Stimulated activated CD4-positive, alpha-beta T cell treated with anti-CD3 and anti-CD28 coated beads, Interleukin-15, amount 100 ng/mL, for 24 hours (primary cell): Measurements from ENCODE around the gene BEND3.
"Not testable (repeated sequence)": the region's sequence is repeated elsewhere in the genome, so short reads cannot be mapped to it uniquely, and the experiment has no call there.

Source experiments
- DNase-seq: peaks from one replicate; pipeline ENCODE4 v3.0.0-alpha.2; 2020

BEND3 gene

DNA sequence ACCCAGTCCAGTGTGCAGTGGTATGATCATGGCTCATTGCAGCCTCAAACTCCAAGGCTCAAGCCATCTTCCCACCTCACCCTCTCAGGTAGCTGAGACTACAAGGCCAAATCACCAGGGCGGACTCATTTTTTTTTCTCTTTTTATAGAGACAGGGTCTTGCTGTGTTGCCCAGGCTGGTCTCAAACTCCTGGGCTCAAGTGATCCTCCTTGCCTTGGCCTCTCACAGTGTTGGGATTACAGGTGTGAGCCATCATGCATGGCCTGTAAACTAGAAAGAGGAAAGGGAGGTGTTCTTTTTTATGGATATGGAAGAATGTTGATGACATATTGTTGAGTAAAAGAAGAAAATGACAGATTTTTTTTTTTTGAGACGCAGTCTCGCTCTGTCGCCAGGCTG lies 5.1 kb upstream of the BEND3 start:
- no peak for DNase-seq

DNA sequence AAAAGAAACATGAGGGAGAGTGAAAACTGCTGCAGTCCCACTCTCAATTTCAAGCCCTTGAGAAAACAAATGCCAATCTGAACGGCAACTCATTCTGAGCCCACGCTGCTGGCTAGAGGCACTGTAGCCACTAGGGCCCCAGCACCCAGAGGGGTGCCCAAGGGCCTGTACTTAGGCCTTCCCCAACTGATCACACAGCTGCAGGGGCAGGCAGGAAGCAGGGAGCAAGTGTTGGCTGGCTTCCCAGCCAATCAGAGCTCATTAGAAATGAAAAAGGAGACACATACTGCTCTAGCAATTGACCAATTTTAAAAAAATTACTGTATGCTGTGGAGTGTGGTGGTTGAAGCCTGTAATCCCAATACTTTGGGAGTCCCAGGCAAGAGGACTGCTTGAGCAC lies 3.7 kb upstream of the BEND3 start:
- DNase-seq = no peak

DNA sequence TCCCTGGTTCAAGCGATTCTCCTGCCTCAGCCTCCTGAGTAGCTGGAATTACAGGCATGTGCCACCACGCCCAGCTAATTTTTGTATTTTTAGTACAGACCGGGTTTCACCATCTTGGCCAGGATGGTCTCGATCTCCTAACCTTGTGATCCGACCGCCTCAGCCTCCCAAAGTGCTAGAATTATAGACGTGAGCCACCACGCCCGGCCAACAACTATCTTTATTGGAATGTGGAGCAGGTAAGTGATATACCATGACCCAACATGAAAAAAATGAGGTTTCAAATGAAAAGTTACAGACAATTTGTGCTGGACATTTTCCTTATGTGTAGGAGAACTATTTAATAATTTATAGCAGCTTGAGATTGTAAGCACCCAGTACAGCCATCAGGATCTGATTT lies 3.2 kb upstream of the BEND3 start:
- DNase-seq = not testable (repeated sequence)

DNA sequence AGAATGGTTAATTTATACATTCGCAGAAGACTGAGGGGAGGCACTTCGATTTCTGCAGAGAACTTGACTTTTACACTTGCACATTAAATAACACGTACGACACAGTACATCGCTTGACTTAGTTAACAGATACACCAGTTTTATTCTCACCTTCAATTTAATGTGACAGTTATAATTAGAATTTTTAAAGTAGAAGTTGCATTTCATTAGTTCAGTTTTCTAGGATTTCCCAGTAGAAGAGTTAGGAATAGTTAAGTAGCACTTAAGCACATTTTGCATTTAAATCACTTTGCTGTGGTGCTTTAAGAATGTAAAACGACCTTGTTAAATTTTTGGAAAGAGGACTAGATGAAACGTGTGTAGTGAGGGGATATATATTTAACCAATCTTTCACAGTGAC lies 1.6 kb upstream of the BEND3 start:
- no peak for DNase-seq

DNA sequence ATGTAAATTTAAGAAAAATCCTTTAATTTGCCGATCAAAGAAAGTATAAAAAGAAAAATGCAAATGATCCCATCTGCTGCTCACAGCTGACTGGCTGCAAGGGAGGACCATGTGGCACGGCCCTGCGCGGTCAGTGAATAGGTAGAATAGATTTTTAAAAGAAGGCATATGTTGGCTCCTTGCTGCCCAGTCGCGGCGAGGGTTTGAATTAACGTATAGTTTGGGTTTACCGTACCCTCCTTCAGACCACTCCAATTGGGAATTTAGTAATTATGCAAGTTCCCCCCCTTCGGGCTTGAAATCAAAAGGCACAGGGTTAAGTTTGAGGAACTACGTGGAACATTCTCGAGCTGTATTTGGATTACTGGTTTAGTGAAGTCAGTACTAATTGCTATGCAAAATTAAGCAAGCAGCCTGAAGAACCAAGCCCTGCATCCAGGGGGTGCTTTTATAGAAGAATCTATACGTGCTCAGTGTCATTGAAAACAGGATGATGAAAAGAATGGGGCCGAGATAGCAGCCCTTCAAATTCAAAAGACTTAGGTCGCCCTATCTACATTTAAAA lies 1.1 kb upstream of the BEND3 start:
- peak; percentile 29 for DNase-seq

DNA sequence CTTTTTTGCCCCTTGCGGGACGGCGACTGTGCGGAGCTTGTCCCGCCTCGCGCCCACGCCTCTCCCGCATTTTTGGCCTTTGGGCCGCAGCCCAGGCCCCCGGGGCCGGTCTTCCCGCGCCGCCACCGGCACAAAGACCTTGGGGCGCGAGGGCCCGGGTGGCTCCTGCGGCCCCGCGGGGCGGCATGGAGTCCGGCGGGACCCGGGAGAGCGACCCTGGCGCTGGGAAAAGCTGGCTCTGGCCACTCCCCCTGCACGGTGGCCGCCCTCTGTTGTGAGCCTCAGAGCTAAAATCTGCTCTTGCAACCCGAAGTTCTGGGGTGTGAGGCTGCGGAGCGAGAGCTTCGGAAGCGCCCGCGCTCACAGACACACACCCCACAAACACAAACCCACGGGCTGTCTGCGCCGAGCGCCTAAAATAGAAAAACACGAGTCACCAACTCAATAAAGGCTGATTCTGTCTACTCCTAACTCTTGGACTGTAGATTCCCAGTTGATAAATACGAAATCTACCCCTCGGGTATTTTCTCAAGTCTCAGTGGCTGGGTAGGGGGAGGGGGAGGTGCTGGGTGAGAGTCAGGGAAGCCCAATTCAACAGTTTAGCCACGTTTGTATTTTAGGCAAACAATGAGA lies 496 bp upstream of the BEND3 start:
- peak; percentile 58 for DNase-seq

DNA sequence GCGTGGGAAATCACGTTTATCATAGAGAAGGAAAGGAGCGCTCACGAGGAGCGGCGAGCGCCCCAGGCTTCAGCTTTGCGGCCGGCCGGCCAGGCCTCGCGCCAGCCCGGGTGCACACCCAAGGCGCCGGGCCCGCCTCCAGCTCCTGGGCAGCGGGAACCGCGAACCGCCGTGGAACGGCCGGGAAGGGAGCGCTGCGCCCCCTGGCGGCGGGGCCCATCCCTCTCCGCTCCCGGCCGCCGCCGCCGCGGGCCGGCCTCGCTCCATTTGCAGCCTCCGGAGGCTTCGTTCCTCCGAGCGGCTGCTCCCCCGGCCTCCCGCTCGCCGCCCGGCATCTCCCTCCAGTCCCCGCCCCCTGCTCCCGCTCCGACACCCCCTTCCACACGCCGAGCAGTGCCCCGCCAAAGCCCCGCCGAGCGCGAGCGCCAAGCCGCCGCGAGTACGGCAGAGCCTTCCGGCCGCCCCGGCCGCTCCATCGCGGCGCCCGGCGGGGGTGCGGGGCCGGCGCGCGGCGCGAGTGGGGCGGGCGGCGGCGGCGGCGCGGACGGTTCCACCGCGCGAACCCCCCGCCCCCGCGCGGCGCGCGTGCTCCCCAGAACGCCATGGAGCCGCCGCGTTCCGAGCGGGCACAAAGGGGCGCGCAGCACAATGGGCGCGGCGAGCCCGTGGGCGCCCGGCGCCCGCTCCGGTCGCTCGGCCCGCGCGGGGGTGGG lies 946 bp downstream of the BEND3 start:
- peak; percentile 82 for DNase-seq

DNA sequence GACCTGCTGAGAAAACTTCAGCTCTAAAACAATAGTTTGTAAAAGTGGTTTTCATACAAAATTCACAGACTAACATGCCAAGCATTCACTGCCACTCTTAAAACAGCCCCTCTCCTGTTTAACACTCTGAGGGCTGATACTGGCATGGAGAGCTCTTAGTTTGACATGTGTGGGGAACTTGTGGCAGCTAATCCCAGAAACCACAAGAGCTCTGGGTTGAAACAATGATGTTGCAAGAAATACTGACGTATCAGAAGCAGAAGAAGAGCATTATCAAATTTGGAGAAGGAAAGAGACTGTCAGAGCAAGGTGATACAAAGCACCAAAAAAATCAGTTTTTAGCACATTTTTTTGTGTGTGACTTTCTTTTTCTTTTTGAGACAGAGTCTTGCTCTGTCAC lies 5.1 kb downstream of the BEND3 start:
- no peak for DNase-seq

DNA sequence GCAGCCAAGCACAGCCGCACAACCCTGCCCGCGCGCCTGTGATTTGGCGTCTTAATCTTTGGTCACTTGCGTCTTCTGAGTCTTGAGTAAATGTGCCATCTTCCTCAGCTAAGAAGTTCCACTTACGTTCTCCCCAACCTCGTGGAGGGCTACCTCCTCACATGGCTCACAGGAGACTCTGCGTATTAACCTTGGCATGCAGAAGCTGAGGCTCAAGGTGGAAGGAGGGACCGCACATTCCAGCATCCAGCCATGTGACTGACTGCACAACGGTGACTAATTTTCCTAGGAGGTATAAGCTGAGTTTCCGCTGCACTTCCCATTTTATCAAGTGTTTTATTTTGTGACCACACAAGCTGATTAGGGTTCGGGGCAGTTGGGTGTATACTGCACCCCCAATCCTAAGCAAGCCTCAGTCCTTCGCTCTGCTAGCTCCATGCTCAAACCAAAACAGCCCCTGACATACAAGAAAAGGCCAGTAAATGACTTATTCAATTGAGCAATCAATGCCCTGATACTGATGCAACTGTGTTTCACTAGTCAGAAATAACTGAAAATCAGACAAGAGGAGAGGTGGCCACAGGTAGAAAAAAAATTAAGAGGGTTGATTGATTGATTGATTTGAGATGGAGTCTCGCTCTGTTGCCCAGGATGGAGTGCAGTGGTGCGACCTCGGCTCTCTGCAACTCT lies 7.0 kb downstream of the BEND3 start:
- no peak for DNase-seq

DNA sequence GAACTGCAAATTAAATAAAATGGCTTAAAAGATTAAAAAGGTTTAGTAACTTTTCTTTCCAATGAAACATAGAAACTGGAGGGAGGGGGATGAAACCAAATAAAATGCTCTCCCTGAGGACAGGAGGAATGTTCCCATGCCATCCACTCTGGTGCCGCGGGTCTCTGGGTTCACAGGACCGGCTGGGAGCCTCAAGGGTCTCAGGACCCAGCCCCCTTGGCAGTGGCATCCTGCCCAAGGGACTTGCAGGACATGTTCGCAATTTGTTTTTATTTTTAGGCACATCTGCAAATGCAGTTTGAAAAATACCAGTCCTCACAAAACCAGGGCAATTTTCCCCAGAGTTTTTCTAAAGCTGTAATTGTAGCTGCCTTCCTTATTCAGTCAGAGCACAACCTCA lies 7.5 kb downstream of the BEND3 start:
- no peak for DNase-seq

DNA sequence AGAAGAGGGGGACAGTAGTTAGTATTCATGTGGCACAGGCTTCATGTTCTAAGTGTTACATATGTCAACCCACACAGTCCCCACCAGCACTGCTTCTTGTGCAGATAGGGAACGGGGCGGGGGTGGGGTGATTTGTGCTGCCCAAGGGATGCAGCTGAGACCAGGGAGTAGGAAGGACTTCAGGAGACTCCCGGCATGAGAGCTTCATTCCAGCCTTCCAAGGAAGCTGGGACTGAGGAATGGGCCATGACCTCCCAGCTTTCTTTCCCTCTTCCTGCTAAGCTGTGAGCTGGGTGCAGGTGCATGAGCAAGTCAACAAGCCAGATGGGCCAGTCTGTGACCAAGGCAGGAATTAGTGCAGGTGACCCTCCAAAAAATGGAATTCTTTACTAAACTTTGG lies 9.2 kb downstream of the BEND3 start:
- no peak for DNase-seq

DNA sequence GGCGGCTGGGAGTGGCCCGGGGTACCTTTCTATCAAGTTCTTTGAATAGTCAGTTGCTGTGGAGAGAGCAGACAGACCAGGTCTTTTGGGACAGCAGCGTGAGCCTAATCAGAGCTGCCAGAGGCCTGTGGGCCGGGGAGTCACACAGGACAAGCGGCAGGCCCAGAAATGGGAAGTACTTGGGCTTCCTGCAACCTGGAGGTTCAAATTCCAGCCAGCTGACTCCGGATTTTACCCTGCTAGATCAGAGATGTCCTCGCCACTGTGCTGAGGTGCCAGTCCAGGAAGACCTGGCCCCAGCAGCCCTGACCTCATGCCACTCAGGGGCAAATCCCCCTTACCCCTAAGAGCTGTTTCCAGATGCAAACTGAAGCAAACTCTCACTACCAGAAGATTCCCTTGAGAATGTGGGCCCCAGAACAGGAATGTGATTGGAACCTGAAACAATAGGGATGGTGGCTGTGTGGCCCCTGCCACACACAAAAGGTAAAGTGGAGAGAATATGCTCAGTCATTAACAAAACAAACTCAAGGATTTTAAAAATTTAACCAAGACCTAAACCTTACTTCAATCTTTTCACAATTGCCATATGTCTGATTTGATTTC lies 9.7 kb downstream of the BEND3 start:
- DNase-seq = no peak

DNA sequence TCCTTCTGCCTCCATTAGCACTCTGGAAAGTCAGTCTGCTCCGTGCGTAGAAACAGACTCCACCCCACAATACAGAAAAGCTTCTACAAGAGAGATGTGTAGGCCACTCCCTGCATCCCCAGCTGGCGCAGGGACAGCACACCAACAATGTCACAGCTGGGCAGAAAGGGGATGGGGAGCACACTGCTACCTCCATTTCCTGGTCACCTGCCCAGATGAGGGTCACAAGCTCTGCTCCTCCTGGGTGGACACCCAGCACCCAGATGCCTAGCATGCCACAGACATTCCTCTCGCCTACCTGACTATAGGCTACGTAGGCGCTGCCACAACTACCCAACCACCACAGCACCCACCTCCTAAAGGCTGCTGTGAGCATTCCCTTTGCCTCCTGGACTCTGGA lies 12.2 kb downstream of the BEND3 start:
- DNase-seq = no peak

DNA sequence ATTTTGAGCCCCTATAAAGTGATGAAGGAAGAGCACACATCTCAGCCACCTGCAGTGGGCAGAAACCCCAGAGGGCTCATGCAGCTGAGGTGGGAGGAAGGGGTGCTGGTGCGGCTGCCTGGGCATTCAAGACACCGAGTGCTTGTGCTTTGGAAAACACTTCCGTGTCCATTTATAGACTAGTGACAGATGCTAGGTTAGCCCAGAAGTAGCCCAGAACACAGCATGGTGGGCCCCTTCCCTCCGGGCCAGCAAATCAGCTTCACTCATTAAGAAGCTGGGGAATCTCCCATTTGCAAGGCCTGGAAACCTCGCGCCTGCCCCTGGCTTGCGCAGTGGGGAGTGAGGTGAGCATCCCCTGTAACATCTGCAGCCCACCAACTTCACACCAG lies 12.9 kb downstream of the BEND3 start:
- no peak for DNase-seq

DNA sequence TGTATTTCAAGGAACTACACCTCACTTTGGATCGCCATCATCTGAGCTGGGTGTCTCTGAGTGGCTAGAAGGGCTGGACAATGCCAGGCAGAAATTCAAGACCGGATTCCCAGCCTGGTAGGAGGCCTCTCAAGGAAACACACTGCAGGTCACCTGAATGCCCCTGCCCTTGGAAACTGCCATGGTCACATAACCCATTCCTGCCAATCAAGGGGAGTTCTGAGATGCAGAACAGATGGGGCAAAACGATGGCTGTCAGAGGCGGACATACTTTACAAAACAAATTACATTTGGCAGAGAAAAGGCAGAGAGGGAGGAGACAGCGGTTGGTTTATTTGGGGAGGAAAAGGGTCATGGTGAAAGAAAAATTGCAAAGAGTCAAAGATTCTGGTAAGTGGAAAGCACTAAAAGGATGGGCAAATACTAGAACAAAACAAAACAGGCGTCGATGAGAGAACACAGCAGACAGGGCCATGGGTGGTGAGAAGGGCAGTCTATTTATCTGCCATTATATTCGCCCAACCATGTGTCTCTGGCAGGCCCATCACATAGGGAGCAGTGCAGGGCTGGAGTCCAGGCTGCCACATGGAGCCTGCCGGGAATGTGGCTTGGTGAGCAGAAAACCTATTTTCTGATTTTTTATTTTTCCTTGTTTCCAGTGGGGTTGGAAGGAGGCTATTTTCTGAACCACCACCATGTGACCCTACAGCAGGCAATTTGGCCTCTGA lies 13.5 kb downstream of the BEND3 start:
- no peak for DNase-seq

DNA sequence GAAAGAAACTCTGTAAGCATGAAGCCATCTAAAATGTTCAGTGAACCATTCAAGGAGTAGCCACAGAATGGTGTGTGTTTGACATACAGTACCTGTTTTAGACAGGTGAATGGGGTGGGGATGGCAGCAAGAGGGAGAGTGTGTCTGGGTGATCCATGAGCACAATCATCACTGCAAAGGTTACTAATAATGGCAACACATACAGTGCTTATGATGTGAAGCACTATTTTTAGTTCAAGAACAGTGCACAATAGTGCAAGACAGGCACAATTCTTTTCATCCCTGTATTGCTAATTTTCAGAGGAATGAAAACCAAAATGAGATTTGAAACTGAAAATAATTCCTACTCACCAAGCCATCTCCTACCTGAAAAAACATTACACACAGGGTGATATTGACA lies 14.1 kb downstream of the BEND3 start:
- DNase-seq = no peak

DNA sequence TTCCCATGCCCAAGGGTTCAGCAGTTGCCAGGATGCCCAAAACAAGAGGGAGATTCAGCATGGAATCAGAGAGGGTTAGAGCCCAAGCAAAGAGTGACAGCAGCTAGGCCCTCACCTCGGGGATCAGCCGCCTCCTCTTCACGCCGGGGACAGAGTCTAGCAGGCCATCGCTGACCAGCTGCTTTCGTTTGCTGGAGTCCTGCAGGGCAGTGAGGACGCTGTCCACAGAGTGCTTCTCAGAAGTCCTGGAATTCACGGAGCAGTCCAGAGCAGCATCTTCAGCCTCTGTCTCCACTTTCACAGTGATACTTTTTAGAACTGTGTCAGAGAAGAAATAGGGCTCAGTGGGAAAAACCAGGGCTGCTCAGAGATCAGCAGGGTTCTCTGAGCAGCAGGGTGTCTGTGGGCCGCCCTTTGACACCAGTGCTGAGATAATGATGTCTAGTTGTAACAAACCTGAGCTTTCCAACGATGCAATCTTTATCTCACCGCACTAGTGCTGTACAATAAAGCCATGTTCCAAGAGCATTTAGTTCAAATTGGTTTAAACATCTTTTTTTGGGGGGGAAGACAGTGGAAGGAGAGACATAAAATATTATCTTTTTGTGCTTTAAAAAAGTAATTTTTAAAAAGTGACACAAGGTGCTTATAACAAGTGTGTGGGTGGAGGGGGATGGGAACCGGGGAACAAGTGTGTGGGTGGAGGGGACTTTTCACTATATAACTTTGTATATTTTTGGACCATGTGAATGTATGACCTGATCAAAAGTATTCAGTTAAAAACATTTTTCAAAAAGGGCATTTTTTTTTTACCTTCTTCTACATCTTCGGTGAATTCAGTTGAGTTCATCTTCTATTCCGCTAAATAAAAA lies 16.6 kb downstream of the BEND3 start:
- no peak for DNase-seq

DNA sequence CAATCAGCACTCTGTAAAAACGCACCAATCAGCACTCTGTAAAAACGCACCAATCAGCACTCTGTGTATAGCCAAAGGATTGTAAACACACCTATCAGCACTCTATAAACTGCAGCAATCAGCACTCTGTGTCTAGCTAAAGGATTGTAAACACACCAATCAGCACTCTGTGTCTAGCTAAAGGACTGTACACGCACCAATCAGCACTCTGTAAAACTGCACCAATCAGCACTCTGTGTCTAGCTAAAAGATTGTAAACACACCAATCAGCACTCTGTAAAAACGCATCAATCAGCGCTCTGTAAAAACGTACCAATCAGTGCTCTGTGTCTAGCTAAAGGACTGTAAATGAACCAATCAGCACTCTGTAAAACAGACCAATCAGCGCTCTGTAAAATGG lies 30.9 kb downstream of the BEND3 start:
- not testable (repeated sequence) for DNase-seq

DNA sequence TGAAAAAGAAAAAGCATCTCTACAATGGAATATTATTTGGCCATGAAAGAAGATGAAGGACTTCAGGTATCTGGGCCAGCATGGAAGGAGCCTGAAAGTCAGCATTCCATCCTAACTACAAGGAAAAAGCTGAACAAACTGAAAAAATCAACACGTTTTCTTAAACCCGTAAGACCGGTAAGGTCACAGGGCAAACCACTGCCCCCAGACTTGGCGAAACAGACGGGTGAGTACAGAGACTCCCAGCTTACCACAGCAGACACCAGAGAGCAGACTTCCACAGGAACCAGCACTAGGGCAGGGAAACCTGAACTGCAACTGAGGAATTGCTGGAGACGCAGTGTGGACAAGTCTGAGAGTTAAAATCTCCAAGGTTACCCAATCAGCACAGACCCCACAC lies 31.4 kb downstream of the BEND3 start:
- DNase-seq = no peak

DNA sequence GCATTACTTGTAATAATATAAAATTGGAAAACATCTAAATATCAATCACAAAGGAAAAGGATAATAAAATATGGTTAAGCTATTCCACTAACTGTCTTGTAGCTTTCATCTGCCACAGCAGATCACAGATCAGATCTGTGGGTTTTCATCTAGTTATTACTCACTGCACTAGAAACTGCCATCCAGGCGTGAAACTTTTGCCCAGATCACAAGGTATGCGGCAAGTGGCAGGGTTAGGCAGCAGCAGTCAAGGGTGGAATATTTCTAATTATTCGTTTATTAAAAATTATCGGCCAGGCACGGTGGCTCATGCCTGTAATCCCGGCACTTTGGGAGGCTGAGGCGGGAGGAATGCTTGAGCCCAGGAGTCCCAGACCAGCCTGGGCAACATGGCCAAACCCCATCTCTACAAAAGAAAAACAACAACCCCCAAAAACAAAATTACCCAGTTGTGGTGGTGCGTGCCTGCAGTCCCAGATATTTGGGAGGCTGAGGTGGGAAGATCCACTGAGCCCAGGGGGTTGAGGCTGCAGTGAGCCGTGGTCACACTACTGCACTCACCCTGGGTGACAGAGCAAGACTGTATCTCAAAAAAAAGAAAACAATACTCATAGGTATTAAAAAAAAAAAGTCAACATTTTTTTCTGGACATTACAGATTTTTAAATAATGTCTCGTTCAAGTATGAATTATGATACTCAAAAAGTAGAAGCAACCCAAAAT lies 32.1 kb downstream of the BEND3 start:
- no peak for DNase-seq

DNA sequence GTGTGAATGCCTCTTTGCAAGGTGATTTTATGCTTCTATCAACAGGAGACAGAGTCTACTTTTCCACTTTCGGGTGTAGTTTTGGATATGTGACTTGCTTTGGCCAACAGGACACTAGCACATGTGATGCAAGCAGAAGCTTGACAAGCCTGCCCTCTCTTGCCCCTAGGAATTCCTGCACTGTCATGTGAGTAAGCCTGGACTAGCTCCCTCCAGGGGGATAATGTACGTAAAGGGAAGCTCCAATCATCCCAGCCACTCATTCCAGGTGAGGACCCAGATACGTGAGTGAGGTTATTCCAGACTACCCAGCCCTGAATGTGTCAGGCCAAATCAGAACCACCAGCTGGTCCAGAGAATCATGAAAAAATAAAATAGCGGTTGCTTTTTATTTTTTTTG lies 33.3 kb downstream of the BEND3 start:
- no peak for DNase-seq
